Astrocyte of the spinal cord (primary cell): ENCODE results near the gene FKBP10.
"Not testable (repeated sequence)": the region's sequence is repeated elsewhere in the genome, so short reads cannot be mapped to it uniquely, and the experiment has no call there.

Experiments used
- DNase-seq: peaks from one replicate; pipeline ENCODE4 v3.0.0; 2011; ENCODE audit warnings: low read depth, low spot score
- H3K4me3 ChIP-seq: 2 replicates; pipeline ENCODE4 v1.5.1; 2011; ENCODE audit warnings: low read depth, mild to moderate bottlenecking, low read length, moderate library complexity
- in situ Hi-C: cut with HindIII; loops from 2 replicates; pipeline ENCODE4 v1.10.0; 2017; ENCODE audit warnings: low sequenced_read_pairs
- TF ChIP-seq, protein P1 (sequence below): IDR thresholded peaks from 2 replicates; pipeline ENCODE4 v1.5.1; 2012; ENCODE audit warnings: low read depth, mild to moderate bottlenecking, low read length, inconsistent platforms

Gene FKBP10

DNA sequence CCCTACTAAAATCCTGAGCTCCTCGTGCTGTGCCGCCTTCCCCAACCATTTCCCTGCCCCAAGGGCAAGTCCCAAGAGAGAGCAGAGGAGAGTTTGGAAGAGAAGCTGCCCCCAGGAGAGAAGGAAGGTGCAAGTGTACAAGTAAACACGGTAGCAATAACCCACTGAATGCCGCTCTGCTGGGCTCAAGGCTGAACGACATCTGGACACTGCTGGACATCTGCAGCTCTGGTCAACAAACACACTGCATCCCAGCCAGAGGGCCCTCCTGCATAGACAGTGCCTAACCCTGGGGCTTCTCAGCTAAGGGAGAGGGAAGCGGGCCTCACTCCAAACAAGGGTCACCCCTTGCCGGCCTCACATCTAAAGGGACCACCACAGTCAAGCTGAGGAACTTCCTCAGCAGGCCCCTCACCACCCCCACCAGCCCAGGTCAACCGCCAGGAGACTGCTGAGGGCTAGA, 39.0 kb upstream of the FKBP10 start:
- no peak overlapping the region for H3K4me3 ChIP-seq
- in situ Hi-C loops: no loop called here
- peak; percentile 56 for DNase-seq
- TF ChIP-seq, protein P1, sequence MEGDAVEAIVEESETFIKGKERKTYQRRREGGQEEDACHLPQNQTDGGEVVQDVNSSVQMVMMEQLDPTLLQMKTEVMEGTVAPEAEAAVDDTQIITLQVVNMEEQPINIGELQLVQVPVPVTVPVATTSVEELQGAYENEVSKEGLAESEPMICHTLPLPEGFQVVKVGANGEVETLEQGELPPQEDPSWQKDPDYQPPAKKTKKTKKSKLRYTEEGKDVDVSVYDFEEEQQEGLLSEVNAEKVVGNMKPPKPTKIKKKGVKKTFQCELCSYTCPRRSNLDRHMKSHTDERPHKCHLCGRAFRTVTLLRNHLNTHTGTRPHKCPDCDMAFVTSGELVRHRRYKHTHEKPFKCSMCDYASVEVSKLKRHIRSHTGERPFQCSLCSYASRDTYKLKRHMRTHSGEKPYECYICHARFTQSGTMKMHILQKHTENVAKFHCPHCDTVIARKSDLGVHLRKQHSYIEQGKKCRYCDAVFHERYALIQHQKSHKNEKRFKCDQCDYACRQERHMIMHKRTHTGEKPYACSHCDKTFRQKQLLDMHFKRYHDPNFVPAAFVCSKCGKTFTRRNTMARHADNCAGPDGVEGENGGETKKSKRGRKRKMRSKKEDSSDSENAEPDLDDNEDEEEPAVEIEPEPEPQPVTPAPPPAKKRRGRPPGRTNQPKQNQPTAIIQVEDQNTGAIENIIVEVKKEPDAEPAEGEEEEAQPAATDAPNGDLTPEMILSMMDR: no peak

DNA sequence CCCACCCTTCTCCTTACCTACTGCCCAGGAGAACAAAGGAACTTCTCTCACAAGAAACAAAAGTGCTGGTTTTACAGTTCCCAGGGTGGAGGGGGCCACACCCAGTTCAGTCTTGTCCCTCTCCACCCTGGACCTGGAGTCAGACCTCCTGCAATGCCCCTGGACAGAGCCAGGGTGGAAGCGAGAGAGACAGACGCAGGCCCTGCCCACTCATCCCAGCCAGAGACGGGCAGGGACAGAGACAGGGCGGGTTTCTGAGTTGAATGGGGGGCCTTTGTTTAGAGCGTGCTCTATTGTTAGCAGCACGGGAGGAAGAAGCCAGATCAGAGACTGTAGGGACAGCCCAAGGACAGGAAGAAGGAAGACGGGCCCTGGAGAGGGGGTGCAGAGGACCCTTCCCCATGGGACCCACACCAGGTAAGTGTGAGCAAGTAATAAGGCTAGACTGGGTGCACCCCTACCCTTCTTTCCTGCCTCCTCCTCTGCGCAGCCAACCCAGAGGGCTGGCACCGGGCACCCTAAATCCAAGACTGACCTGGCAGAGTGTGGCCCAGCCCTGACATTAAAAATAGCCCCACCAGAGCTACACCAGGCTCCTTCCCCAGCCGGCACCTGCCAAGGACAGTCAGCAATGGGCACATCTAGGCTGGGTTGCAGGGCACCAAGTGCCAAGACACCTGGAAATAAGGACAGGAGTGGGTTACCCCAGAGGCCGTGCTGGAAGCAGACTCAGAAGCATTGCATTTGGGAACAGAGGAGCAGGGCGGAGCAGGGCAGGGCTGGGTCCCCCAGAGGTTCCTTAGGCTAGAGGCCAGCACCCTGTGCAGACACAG, 37.2 kb upstream of the FKBP10 start:
- no peak for DNase-seq
- H3K4me3 ChIP-seq: no peak overlapping the region
- in situ Hi-C loops: no loop called here
- TF ChIP-seq, protein P1: no peak

DNA sequence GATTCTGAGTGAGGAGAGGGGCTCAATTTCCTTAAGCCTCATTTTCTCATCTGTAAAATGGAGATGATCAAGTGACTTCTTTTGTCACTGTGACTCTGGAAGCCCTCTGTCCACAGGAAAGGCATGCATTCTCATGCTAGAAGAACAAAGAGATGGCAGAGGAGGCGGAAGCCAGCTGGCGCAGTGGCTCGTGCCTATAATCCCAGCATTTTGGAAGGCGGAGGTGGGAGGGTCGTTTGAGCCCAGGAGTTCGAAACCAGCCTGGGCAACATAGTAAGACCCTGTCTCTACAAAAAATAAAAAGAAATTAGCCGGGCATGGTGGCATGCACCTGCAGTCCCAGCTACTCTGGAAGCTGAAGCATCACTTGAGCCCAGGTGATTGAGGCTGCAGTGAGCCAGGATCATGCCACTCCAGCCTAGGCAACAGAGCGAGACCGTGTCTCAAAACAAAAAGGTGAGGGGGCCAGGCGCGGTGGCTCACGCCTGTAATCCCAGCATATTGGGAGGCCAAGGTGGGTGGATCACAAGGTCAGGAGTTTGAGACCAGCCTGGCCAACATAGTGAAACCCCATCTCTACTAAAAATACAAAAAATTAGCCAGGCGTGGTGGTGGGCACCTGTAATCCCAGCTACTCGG, 36.4 kb upstream of the FKBP10 start:
- H3K4me3 ChIP-seq, DNase-seq, in situ Hi-C loops: not testable (repeated sequence)

- no peak overlapping the region for H3K4me3 ChIP-seq
- no peak for DNase-seq
- in situ Hi-C loops: no loop called here
- TF ChIP-seq, protein P1: peak; percentile 24
Observed at GRCh38 chr17:41777157-41777573, 35.6 kb upstream of the FKBP10 start.

DNA sequence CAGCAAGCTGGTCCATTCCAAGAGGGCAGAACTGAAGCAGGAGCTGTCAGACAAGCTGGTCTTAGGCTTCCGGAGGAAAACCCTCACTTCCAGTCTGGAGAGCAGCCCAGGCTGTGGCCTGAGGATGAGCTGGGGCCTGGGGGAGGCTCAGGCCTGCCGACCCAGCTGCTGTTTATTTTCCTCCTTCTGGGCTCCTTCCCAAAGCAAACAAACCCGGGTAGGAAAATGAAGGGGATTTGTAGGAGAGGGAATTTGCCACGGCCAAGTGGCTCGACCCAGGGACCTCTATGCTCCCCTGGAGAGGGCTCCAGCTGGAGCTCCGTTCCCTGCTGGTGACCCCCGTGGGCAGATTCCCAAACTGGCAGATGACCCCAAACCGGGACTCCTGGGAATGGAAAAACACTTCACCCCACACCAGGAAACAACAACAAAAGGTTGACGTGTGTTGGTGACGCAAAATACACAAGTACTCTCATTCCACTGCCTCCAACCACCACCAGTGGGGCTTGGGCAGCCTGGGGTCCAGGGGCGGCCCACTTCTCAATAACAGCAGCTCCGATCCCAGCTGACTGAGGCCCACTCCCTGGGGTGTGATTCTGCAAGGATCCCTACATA, 35.1 kb upstream of the FKBP10 start:
- in situ Hi-C loops: no loop called here
- no peak overlapping the region for H3K4me3 ChIP-seq
- peak; percentile 98 for DNase-seq
- TF ChIP-seq, protein P1: no peak

- no peak overlapping the region for H3K4me3 ChIP-seq
- TF ChIP-seq, protein P1: no peak
- no peak for DNase-seq
- in situ Hi-C loops: no loop called here
Observed at GRCh38 chr17:41779954-41780353, 32.9 kb upstream of the FKBP10 start.
